Esophagus muscularis mucosa (tissue), 4 donors: ENCODE measurements around the gene SLC39A1. TPM values are rescaled to one million over a fixed set of nuclear protein-coding genes. Genes with fewer than 3 reads are reported as not detected.
"Not testable (repeated sequence)": the region's sequence is repeated elsewhere in the genome, so short reads cannot be mapped to it uniquely, and the experiment has no call there.

Experiments used
- DNase-seq: peaks from one replicate; pipeline ENCODE4 v3.0.0-alpha.2; 2017; ENCODE audit errors: extremely low spot score
- H3K27ac ChIP-seq, 4 donors: fragments of 200-600 bp; sonication (generic); replicated peaks in 1 of 4; 1 replicate in 3 of 4; 2 replicates in 1 of 4; pipeline ENCODE4 v1.5.1; 2016 to 2019; ENCODE audit warnings: mild to moderate bottlenecking in 1 of 4
- H3K27me3 ChIP-seq, 4 donors: fragments of 200-600 bp; sonication (generic); one replicate each; pipeline versions ENCODE4 v1.5.1 to v1.6.0; 2016 to 2019
- H3K36me3 ChIP-seq, 4 donors: fragments of 200-600 bp; sonication (generic); one replicate each; pipeline ENCODE4 v1.5.1; 2016 to 2019
- H3K4me1 ChIP-seq, 4 donors: fragments of 200-600 bp; sonication (generic); one replicate each; pipeline ENCODE4 v1.5.1; 2016 to 2019
- H3K4me3 ChIP-seq, 4 donors: fragments of 200-600 bp; sonication (generic); 1 replicate in 2 of 4; 2 replicates in 2 of 4; pipeline ENCODE4 v1.5.1; 2016 to 2019; ENCODE audit warnings: mild to moderate bottlenecking in 4 of 4, moderate library complexity in 1 of 4
- H3K9me3 ChIP-seq, 4 donors: fragments of 200-600 bp; sonication (generic); 1 replicate in 3 of 4; 2 replicates in 1 of 4; pipeline ENCODE4 v1.5.1; 2016 to 2019
- CTCF ChIP-seq, 3 experiments: fragments of 200-600 bp in 2 of 3; fragments of 450-650 bp in 1 of 3; sonication (generic) in 2 of 3; IDR thresholded peaks; one replicate each; pipeline ENCODE4 v1.5.1; 2017 to 2019; ENCODE audit warnings: antibody characterized with exemption in 3 of 3, mild to moderate bottlenecking in 2 of 3, moderate library complexity in 1 of 3
- EP300 ChIP-seq: sonication (generic); formaldehyde crosslinking; IDR thresholded peaks from one replicate; pipeline ENCODE4 v1.6.1; 2017; ENCODE audit warnings: antibody characterized with exemption
- POLR2A ChIP-seq: fragments of 450-650 bp; IDR thresholded peaks from one replicate; pipeline ENCODE4 v1.6.1; 2017; ENCODE audit warnings: antibody characterized with exemption, moderate library complexity, mild to moderate bottlenecking, low read depth
- POLR2AphosphoS5 ChIP-seq, 2 donors: sonication (generic); formaldehyde crosslinking; IDR thresholded peaks; one replicate each; pipeline ENCODE4 v1.6.1; 2017; ENCODE audit warnings: antibody characterized with exemption in 2 of 2
- WGBS: methylation state at CpG from one replicate; pipeline ENCODE4 v1.1.5; 2018; 5-methylcytosine and 5-hydroxymethylcytosine counted together
- intact Hi-C: fragments of 100-400 bp; cut with DNase I; formaldehyde crosslinking; loops from one replicate; pipeline ENCODE4 v1.15.1; 2023
- total RNA-seq, 4 donors: library from RNA; depleted of rRNA; stranded (reverse); fragments of >200 nt; gene quantifications; one replicate each; pipeline versions ENCODE4 v1.1.0 to v1.2.1, GENCODE V29; 2016

The SLC39A1 gene
- total RNA-seq, 4 donors from 2014 or later, result 74.3 to 114 (median 104) TPM

- TF ChIP-seq POLR2A (no peak), EP300 (no peak), POLR2AphosphoS5 (IDR thresholded peaks at IDR 0.05) (peak in 1 of 2 donors; percentile 26)
- WGBS, result 65% methylated on average over 6 of the region's 6 CpGs
- intact Hi-C loops, result no loop called here
- DNase-seq, result no peak
- Histone ChIP-seq H3K27me3 (no peaks in the 10 kb centered on the region), H3K4me1 (peaks cover 11 to 33% (median 28%) of the 10 kb centered on the region in 4 donors), H3K9me3 (no peaks in the 10 kb centered on the region), H3K4me3 (peak overlapping the region; percentile 61 to 71 (median 64)), H3K27ac (peak overlapping the region; percentile 83 to 91 (median 88)), H3K36me3 (peaks cover 4 to 34% (median 21%) of the 10 kb centered on the region in 4 donors)
These were observed 21.0 kb upstream of the SLC39A1 start for GRCh38 chr1:153984123-153984894.

- 87% methylated on average over 2 of the region's 2 CpGs for WGBS
- not testable (repeated sequence) for DNase-seq
These were observed 18.4 kb upstream of the SLC39A1 start for GRCh38 chr1:153981735-153982134.

GRCh38 chr1:153979091-153979490 is 15.8 kb upstream of the SLC39A1 start:
- H3K36me3 ChIP-seq, result peaks cover 15 to 56% (median 41%) of the 10 kb centered on the region in 4 donors
- WGBS, result 90% methylated on average over 12 of the region's 12 CpGs
- H3K9me3 ChIP-seq, H3K4me3 ChIP-seq, DNase-seq, H3K27me3 ChIP-seq: not testable (repeated sequence)
- intact Hi-C loops, result loop anchor here (5.0 kb wide), 1 partner anchor 57 kb away; the partner anchor contains the start of gene GATAD2B
- H3K4me1 ChIP-seq, result peaks cover 19 to 35% (median 29%) of the 10 kb centered on the region in 4 donors
- H3K27ac ChIP-seq, result peak overlapping the region in 1 of 4 donors; percentile 93

More at GRCh38 chr1:153981735-153982134, 18.4 kb upstream of the SLC39A1 start:
- H3K27me3 ChIP-seq, H3K27ac ChIP-seq, H3K4me3 ChIP-seq, intact Hi-C loops, H3K9me3 ChIP-seq: not testable (repeated sequence)
- peaks cover 17 to 40% (median 34%) of the 10 kb centered on the region in 4 donors for H3K4me1 ChIP-seq
- peaks cover 4 to 34% (median 21%) of the 10 kb centered on the region in 4 donors for H3K36me3 ChIP-seq

GRCh38 chr1:153978274-153978909 is 15.1 kb upstream of the SLC39A1 start:
- no peak for TF ChIP-seq POLR2A
- no peak for TF ChIP-seq POLR2AphosphoS5 (IDR thresholded peaks at IDR 0.05)
- TF ChIP-seq EP300, result no peak
- H3K36me3 ChIP-seq, result peaks cover 22 to 61% (median 45%) of the 10 kb centered on the region in 4 donors
- peak overlapping the region; percentile 93 to 95 (median 94) for H3K27ac ChIP-seq
- DNase-seq, result no peak
- peaks cover 19 to 34% (median 25%) of the 10 kb centered on the region in 4 donors for H3K4me1 ChIP-seq
- 62% methylated on average over 9 of the region's 9 CpGs for WGBS
- no peaks in the 10 kb centered on the region for H3K9me3 ChIP-seq
- H3K4me3 ChIP-seq, result peak overlapping the region; percentile 72 to 100 (median 94)
- no peaks in the 10 kb centered on the region for H3K27me3 ChIP-seq
- intact Hi-C loops, result loop anchor here (5.0 kb wide), 1 partner anchor 56 kb away; the partner anchor contains the start of gene GATAD2B

- H3K4me1 ChIP-seq, result peaks cover 19 to 34% (median 25%) of the 10 kb centered on the region in 4 donors
- intact Hi-C loops, result loop anchor here (5.0 kb wide), 1 partner anchor 55 kb away; the partner anchor contains the start of gene GATAD2B
- H3K27ac ChIP-seq, result peak within 1 kb of the TSS; percentile 93 to 95 (median 94)
- no peaks in the 10 kb centered on the region for H3K9me3 ChIP-seq
- peak within 1 kb of the TSS; percentile 72 to 100 (median 94) for H3K4me3 ChIP-seq
- peaks cover 20 to 60% (median 45%) of the 10 kb centered on the region in 4 donors for H3K36me3 ChIP-seq
- 0% methylated on average over 10 of the region's 75 CpGs for WGBS
- peak; percentile 98 for DNase-seq
- H3K27me3 ChIP-seq, result no peaks in the 10 kb centered on the region
- TF ChIP-seq EP300 (no peak), POLR2A (peak; percentile 84), CTCF (IDR thresholded peaks at IDR 0.05) (peak in 1 of 3 experiments; percentile 14), POLR2AphosphoS5 (IDR thresholded peaks at IDR 0.05) (peak; percentile 84 to 95)
These were observed 14.2 kb upstream of the SLC39A1 start, which contains the start of gene JTB for GRCh38 chr1:153977250-153978240. Gene JTB (minus strand): TSS chr1:153977674. CDS start chr1:153977252, 422 bp downstream.

- no peak for TF ChIP-seq POLR2A
- peaks cover 17 to 53% (median 42%) of the 10 kb centered on the region in 4 donors for H3K36me3 ChIP-seq
- H3K27ac ChIP-seq, result peak overlapping the region; percentile 93 to 95 (median 94)
- WGBS, result 2% methylated on average over 6 of the region's 16 CpGs
- peaks cover 19 to 34% (median 25%) of the 10 kb centered on the region in 4 donors for H3K4me1 ChIP-seq
- H3K9me3 ChIP-seq, result no peaks in the 10 kb centered on the region
- no peak for DNase-seq
- peak overlapping the region; percentile 72 to 100 (median 94) for H3K4me3 ChIP-seq
- intact Hi-C loops, result loop anchor here (5.0 kb wide), 1 partner anchor 55 kb away; the partner anchor contains the start of gene GATAD2B
- no peaks in the 10 kb centered on the region for H3K27me3 ChIP-seq
These were observed 13.5 kb upstream of the SLC39A1 start for GRCh38 chr1:153976819-153977249.
